ENCODE measurements around the gene SRI.

SRI gene

GRCh38 chr7:88243345-88243909, 23.6 kb upstream of the SRI start:
- peak; percentile 92 for TF ChIP-seq RAD21 (IDR thresholded peaks at IDR 0.05; ENCODE audit: low read depth)
- no peak for TF ChIP-seq FOXM1 (IDR thresholded peaks at IDR 0.05; ENCODE audit: borderline replicate concordance, low read depth)

- TF ChIP-seq TAF1 (IDR thresholded peaks at IDR 0.05; ENCODE audit: low read depth) (no peak), MAX (IDR thresholded peaks at IDR 0.05) (no peak), NFIC (IDR thresholded peaks at IDR 0.05) (no peak), RAD21 (IDR thresholded peaks at IDR 0.05; ENCODE audit: low read depth) (no peak), CEBPB (IDR thresholded peaks at IDR 0.05) (no peak), TCF12 (IDR thresholded peaks at IDR 0.05; ENCODE audit: low read depth) (no peak), USF1 (IDR thresholded peaks at IDR 0.05) (no peak)
These were observed 20.0 kb upstream of the SRI start for GRCh38 chr7:88239852-88240251.

- TF ChIP-seq REST (IDR thresholded peaks at IDR 0.05; ENCODE audit: low read depth): no peak
- no peak for TF ChIP-seq EP300 (IDR thresholded peaks at IDR 0.05; ENCODE audit: borderline replicate concordance)
- TF ChIP-seq YY1 (IDR thresholded peaks at IDR 0.05; ENCODE audit: low read depth): no peak
- no peak for TF ChIP-seq TAF1 (IDR thresholded peaks at IDR 0.05; ENCODE audit: low read depth)
- no peak for TF ChIP-seq USF1 (IDR thresholded peaks at IDR 0.05)
- TF ChIP-seq RAD21 (IDR thresholded peaks at IDR 0.05; ENCODE audit: low read depth): no peak
- TF ChIP-seq FOXM1 (IDR thresholded peaks at IDR 0.05; ENCODE audit: borderline replicate concordance, low read depth): no peak
These were observed 14.0 kb upstream of the SRI start for GRCh38 chr7:88233828-88234227.

GRCh38 chr7:88230646-88231045, 10.8 kb upstream of the SRI start:
- TF ChIP-seq NFIC (IDR thresholded peaks at IDR 0.05): no peak
- TF ChIP-seq FOXM1 (IDR thresholded peaks at IDR 0.05; ENCODE audit: borderline replicate concordance, low read depth): no peak
- TF ChIP-seq CREB1 (IDR thresholded peaks at IDR 0.05; ENCODE audit: low read depth): no peak
- TF ChIP-seq EP300 (IDR thresholded peaks at IDR 0.05; ENCODE audit: borderline replicate concordance): no peak
- TF ChIP-seq USF1 (IDR thresholded peaks at IDR 0.05): no peak
- no peak for TF ChIP-seq TEAD4 (IDR thresholded peaks at IDR 0.05)
- no peak for TF ChIP-seq TAF1 (IDR thresholded peaks at IDR 0.05; ENCODE audit: low read depth)
- TF ChIP-seq CEBPB (IDR thresholded peaks at IDR 0.05): no peak
- TF ChIP-seq ZBTB7A (IDR thresholded peaks at IDR 0.05; ENCODE audit: low read depth): no peak
- TF ChIP-seq MAX (IDR thresholded peaks at IDR 0.05): no peak
- TF ChIP-seq EGR1 (IDR thresholded peaks at IDR 0.05): no peak
- TF ChIP-seq YY1 (IDR thresholded peaks at IDR 0.05; ENCODE audit: low read depth): no peak

GRCh38 chr7:88229302-88229995, 9.6 kb upstream of the SRI start:
- TF ChIP-seq USF1 (IDR thresholded peaks at IDR 0.05) (no peak), MAX (IDR thresholded peaks at IDR 0.05) (no peak), TEAD4 (IDR thresholded peaks at IDR 0.05) (no peak), EP300 (IDR thresholded peaks at IDR 0.05; ENCODE audit: borderline replicate concordance) (no peak), TCF12 (IDR thresholded peaks at IDR 0.05; ENCODE audit: low read depth) (no peak), EGR1 (IDR thresholded peaks at IDR 0.05) (no peak), REST (IDR thresholded peaks at IDR 0.05; ENCODE audit: low read depth) (no peak), CREB1 (IDR thresholded peaks at IDR 0.05; ENCODE audit: low read depth) (no peak), FOXM1 (IDR thresholded peaks at IDR 0.05; ENCODE audit: borderline replicate concordance, low read depth) (no peak), TAF1 (IDR thresholded peaks at IDR 0.05; ENCODE audit: low read depth) (no peak), ZBTB7A (IDR thresholded peaks at IDR 0.05; ENCODE audit: low read depth) (no peak), NFIC (IDR thresholded peaks at IDR 0.05) (no peak), CEBPB (IDR thresholded peaks at IDR 0.05) (no peak), YY1 (IDR thresholded peaks at IDR 0.05; ENCODE audit: low read depth) (no peak), RAD21 (IDR thresholded peaks at IDR 0.05; ENCODE audit: low read depth) (no peak)

Measured in Ishikawa (cell line).